ENCODE results near the gene DNAJA4.

The DNAJA4 gene

GRCh38 chr15:78282324-78282723, 18.0 kb downstream of the DNAJA4 start:
- H3K4me2 ChIP-seq (ENCODE audit: low read length), result no peak overlapping the region
- H4K20me1 ChIP-seq (ENCODE audit: control insufficient read depth, insufficient read depth, low read depth, low read length), result no peaks in the 10 kb centered on the region
- H3K36me3 ChIP-seq (ENCODE audit: control insufficient read depth, low read length), result peaks cover 26% of the 10 kb centered on the region
- H3K4me1 ChIP-seq (ENCODE audit: control insufficient read depth, low read length), result no peaks in the 10 kb centered on the region
- TF ChIP-seq CTCF (IDR thresholded peaks at IDR 0.05; ENCODE audit: low read depth, low read length, poor library complexity, severe bottlenecking) (no peak), EZH2phosphoT487 (IDR thresholded peaks at IDR 0.05; ENCODE audit: borderline replicate concordance, low read length) (no peak)
- H3K79me2 ChIP-seq (ENCODE audit: control insufficient read depth, low read length), result no peaks in the 10 kb centered on the region
- H3K27me3 ChIP-seq (ENCODE audit: control insufficient read depth, low read length), result no peaks in the 10 kb centered on the region
- no peaks in the 10 kb centered on the region for H3K9me2 ChIP-seq (replicated peaks; ENCODE audit: control insufficient read depth, low read length)
- no peak overlapping the region for H3K4me3 ChIP-seq (ENCODE audit: low read length)
- H3F3A ChIP-seq (ENCODE audit: control insufficient read depth, insufficient read depth), result no peaks in the 10 kb centered on the region
- no peak overlapping the region for H3K27ac ChIP-seq (ENCODE audit: low read depth, low read length)
- H3K9me3 ChIP-seq (ENCODE audit: control insufficient read depth, insufficient read depth, low read length), result no peaks in the 10 kb centered on the region

GRCh38 chr15:78284758-78285157, 20.4 kb downstream of the DNAJA4 start:
- peaks cover 48% of the 10 kb centered on the region for H3K36me3 ChIP-seq (ENCODE audit: control insufficient read depth, low read length)
- no peak for TF ChIP-seq EZH2phosphoT487 (IDR thresholded peaks at IDR 0.05; ENCODE audit: borderline replicate concordance, low read length)
- TF ChIP-seq CTCF (IDR thresholded peaks at IDR 0.05; ENCODE audit: low read depth, low read length, poor library complexity, severe bottlenecking), result no peak
- H3K9me3 ChIP-seq (ENCODE audit: control insufficient read depth, insufficient read depth, low read length), result no peaks in the 10 kb centered on the region
- H3F3A ChIP-seq (ENCODE audit: control insufficient read depth, insufficient read depth), result no peaks in the 10 kb centered on the region
- no peaks in the 10 kb centered on the region for H3K27me3 ChIP-seq (ENCODE audit: control insufficient read depth, low read length)
- no peaks in the 10 kb centered on the region for H3K9me2 ChIP-seq (replicated peaks; ENCODE audit: control insufficient read depth, low read length)
- no peaks in the 10 kb centered on the region for H3K4me1 ChIP-seq (ENCODE audit: control insufficient read depth, low read length)
- no peak overlapping the region for H3K4me3 ChIP-seq (ENCODE audit: low read length)
- H3K79me2 ChIP-seq (ENCODE audit: control insufficient read depth, low read length), result no peaks in the 10 kb centered on the region
- H3K27ac ChIP-seq (ENCODE audit: low read depth, low read length), result no peak overlapping the region
- no peaks in the 10 kb centered on the region for H4K20me1 ChIP-seq (ENCODE audit: control insufficient read depth, insufficient read depth, low read depth, low read length)
- no peak overlapping the region for H3K4me2 ChIP-seq (ENCODE audit: low read length)

GRCh38 chr15:78290222-78290621, 25.9 kb downstream of the DNAJA4 start:
- H4K20me1 ChIP-seq (ENCODE audit: control insufficient read depth, insufficient read depth, low read depth, low read length), result no peaks in the 10 kb centered on the region
- no peaks in the 10 kb centered on the region for H3K79me2 ChIP-seq (ENCODE audit: control insufficient read depth, low read length)
- no peaks in the 10 kb centered on the region for H3F3A ChIP-seq (ENCODE audit: control insufficient read depth, insufficient read depth)
- no peaks in the 10 kb centered on the region for H3K9me2 ChIP-seq (replicated peaks; ENCODE audit: control insufficient read depth, low read length)
- H3K27me3 ChIP-seq (ENCODE audit: control insufficient read depth, low read length), result no peaks in the 10 kb centered on the region
- H3K4me3 ChIP-seq (ENCODE audit: low read length), result no peak overlapping the region
- TF ChIP-seq EZH2phosphoT487 (IDR thresholded peaks at IDR 0.05; ENCODE audit: borderline replicate concordance, low read length), result no peak
- TF ChIP-seq CTCF (IDR thresholded peaks at IDR 0.05; ENCODE audit: low read depth, low read length, poor library complexity, severe bottlenecking), result no peak
- H3K27ac ChIP-seq (ENCODE audit: low read depth, low read length), result no peak overlapping the region
- H3K4me1 ChIP-seq (ENCODE audit: control insufficient read depth, low read length), result no peaks in the 10 kb centered on the region
- H3K36me3 ChIP-seq (ENCODE audit: control insufficient read depth, low read length), result peaks cover 69% of the 10 kb centered on the region
- no peaks in the 10 kb centered on the region for H3K9me3 ChIP-seq (ENCODE audit: control insufficient read depth, insufficient read depth, low read length)
- H3K4me2 ChIP-seq (ENCODE audit: low read length), result no peak overlapping the region

GRCh38 chr15:78291052-78291451, 26.7 kb downstream of the DNAJA4 start:
- no peaks in the 10 kb centered on the region for H3K9me3 ChIP-seq (ENCODE audit: control insufficient read depth, insufficient read depth, low read length)
- no peak for TF ChIP-seq CTCF (IDR thresholded peaks at IDR 0.05; ENCODE audit: low read depth, low read length, poor library complexity, severe bottlenecking)
- TF ChIP-seq EZH2phosphoT487 (IDR thresholded peaks at IDR 0.05; ENCODE audit: borderline replicate concordance, low read length), result no peak
- no peak overlapping the region for H3K4me2 ChIP-seq (ENCODE audit: low read length)
- H3K4me3 ChIP-seq (ENCODE audit: low read length), result no peak overlapping the region
- no peaks in the 10 kb centered on the region for H4K20me1 ChIP-seq (ENCODE audit: control insufficient read depth, insufficient read depth, low read depth, low read length)
- H3K27ac ChIP-seq (ENCODE audit: low read depth, low read length), result no peak overlapping the region
- peaks cover 3% of the 10 kb centered on the region for H3K79me2 ChIP-seq (ENCODE audit: control insufficient read depth, low read length)
- H3F3A ChIP-seq (ENCODE audit: control insufficient read depth, insufficient read depth), result no peaks in the 10 kb centered on the region
- H3K9me2 ChIP-seq (replicated peaks; ENCODE audit: control insufficient read depth, low read length), result no peaks in the 10 kb centered on the region
- H3K27me3 ChIP-seq (ENCODE audit: control insufficient read depth, low read length), result no peaks in the 10 kb centered on the region
- H3K36me3 ChIP-seq (ENCODE audit: control insufficient read depth, low read length), result peaks cover 69% of the 10 kb centered on the region
- no peaks in the 10 kb centered on the region for H3K4me1 ChIP-seq (ENCODE audit: control insufficient read depth, low read length)
